Mesenchymal stem cell (in vitro differentiated cells and primary cell): ENCODE results near the gene SMAD1.
A peak's percentile ranks its signal among the peaks of the same experiment; 100 is the strongest.

Experiments
- DNase-seq: peaks from one replicate; pipeline ENCODE4 v3.0.0-alpha.2; 2013
- H2AFZ ChIP-seq: one replicate; pipeline ENCODE4 v1.6.1; 2013; ENCODE audit warnings: low read depth, mild to moderate bottlenecking, control low read depth, inconsistent platforms, low read length, moderate library complexity
- H2AK5ac ChIP-seq: 2 replicates; pipeline ENCODE4 v1.6.1; 2013; ENCODE audit warnings: low read length, moderate library complexity, mild to moderate bottlenecking, inconsistent platforms; ENCODE audit not compliant: severe bottlenecking
- H2BK120ac ChIP-seq: one replicate; pipeline ENCODE4 v1.6.1; 2013; ENCODE audit warnings: low read depth, mild to moderate bottlenecking, inconsistent platforms, low read length, moderate library complexity
- H2BK12ac ChIP-seq, 2 experiments: one replicate each; pipeline ENCODE4 v1.6.1; 2013; ENCODE audit warnings: inconsistent platforms in 2 of 2, low read length in 2 of 2, mild to moderate bottlenecking in 2 of 2, moderate library complexity in 2 of 2, control low read depth in 1 of 2
- H2BK15ac ChIP-seq: one replicate; pipeline ENCODE4 v1.6.1; 2013; ENCODE audit warnings: mild to moderate bottlenecking, low read depth, inconsistent platforms; ENCODE audit not compliant: poor library complexity, severe bottlenecking
- H2BK5ac ChIP-seq: 2 replicates; pipeline ENCODE4 v1.6.1; 2013; ENCODE audit warnings: low read depth, mild to moderate bottlenecking, low read length, control low read depth, inconsistent platforms; ENCODE audit not compliant: poor library complexity, severe bottlenecking
- H3K14ac ChIP-seq, 2 experiments: one replicate each; pipeline ENCODE4 v1.6.1; 2013; ENCODE audit warnings: inconsistent platforms in 2 of 2, low read length in 2 of 2, control low read depth in 1 of 2, mild to moderate bottlenecking in 1 of 2, moderate library complexity in 1 of 2
- H3K18ac ChIP-seq, 2 experiments: one replicate each; pipeline ENCODE4 v1.6.1; 2013; ENCODE audit warnings: inconsistent platforms in 2 of 2, low read length in 2 of 2, control low read depth in 1 of 2, low read depth in 1 of 2, mild to moderate bottlenecking in 1 of 2
- H3K23ac ChIP-seq, 2 experiments: one replicate each; pipeline ENCODE4 v1.6.1; 2013; ENCODE audit warnings: inconsistent platforms in 2 of 2, low read length in 2 of 2, mild to moderate bottlenecking in 2 of 2, moderate library complexity in 2 of 2, control low read depth in 1 of 2
- H3K27ac ChIP-seq: 2 replicates; pipeline ENCODE4 v1.5.1; 2013; ENCODE audit warnings: mild to moderate bottlenecking, moderate library complexity, low read length, control low read depth, inconsistent platforms; ENCODE audit not compliant: poor library complexity, severe bottlenecking
- H3K27me3 ChIP-seq, 2 experiments: 2 replicates each; pipeline versions ENCODE4 v1.6.1 to v1.7.0; 2013; ENCODE audit warnings: low read length in 2 of 2, mild to moderate bottlenecking in 2 of 2, moderate library complexity in 2 of 2, control low read depth in 1 of 2, inconsistent platforms in 1 of 2; ENCODE audit not compliant: control insufficient read depth in 1 of 2, insufficient read depth in 1 of 2
- H3K36me3 ChIP-seq, 2 experiments: 2 replicates each; pipeline versions ENCODE4 v1.6.1 to v1.7.0; 2013; ENCODE audit warnings: low read length in 2 of 2, control low read depth in 1 of 2, inconsistent platforms in 1 of 2, low read depth in 1 of 2, mild to moderate bottlenecking in 1 of 2; ENCODE audit not compliant: insufficient read depth in 2 of 2, control insufficient read depth in 1 of 2
- H3K4ac ChIP-seq, 2 experiments: one replicate each; pipeline ENCODE4 v1.6.1; 2013; ENCODE audit warnings: inconsistent platforms in 2 of 2, low read length in 2 of 2, mild to moderate bottlenecking in 2 of 2, moderate library complexity in 2 of 2, control low read depth in 1 of 2, low read depth in 1 of 2
- H3K4me1 ChIP-seq: 2 replicates; pipeline ENCODE4 v1.6.1; 2013; ENCODE audit warnings: low read depth, low read length, control low read depth; ENCODE audit not compliant: control insufficient read depth, insufficient read depth
- H3K4me2 ChIP-seq: 2 replicates; pipeline ENCODE4 v1.6.1; 2013; ENCODE audit warnings: low read length, mild to moderate bottlenecking, inconsistent platforms; ENCODE audit not compliant: poor library complexity, severe bottlenecking
- H3K4me3 ChIP-seq, 2 experiments: 2 replicates each; pipeline versions ENCODE4 v1.5.1 to v1.7.0; 2013; ENCODE audit warnings: low read length in 2 of 2, mild to moderate bottlenecking in 2 of 2, control low read depth in 1 of 2, low read depth in 1 of 2; ENCODE audit not compliant: insufficient read depth in 1 of 2
- H3K79me1 ChIP-seq: replicated peaks from 2 replicates; pipeline ENCODE4 v1.6.1; 2013; ENCODE audit warnings: mild to moderate bottlenecking, control low read depth, low read length, inconsistent platforms; ENCODE audit not compliant: poor library complexity, severe bottlenecking
- H3K9ac ChIP-seq: 2 replicates; pipeline ENCODE4 v1.7.0; 2013; ENCODE audit warnings: mild to moderate bottlenecking, low read length, moderate library complexity
- H3K9me3 ChIP-seq: 2 replicates; pipeline ENCODE4 v1.7.0; 2013; ENCODE audit warnings: mild to moderate bottlenecking, low read length; ENCODE audit not compliant: control insufficient read depth
- H4K8ac ChIP-seq: one replicate; pipeline ENCODE4 v1.6.1; 2013; ENCODE audit warnings: inconsistent platforms, mild to moderate bottlenecking, low read length, moderate library complexity
- H4K91ac ChIP-seq: one replicate; pipeline ENCODE4 v1.6.1; 2013; ENCODE audit warnings: mild to moderate bottlenecking, low read length, inconsistent platforms
- WGBS: methylation state at CpG from one replicate; pipeline ENCODE4 v1.1.7; 2013; ENCODE audit warnings: mixed read lengths; 5-methylcytosine and 5-hydroxymethylcytosine counted together

SMAD1 gene

GRCh38 chr4:145473203-145473602 is 8.4 kb upstream of the SMAD1 start:
- Histone ChIP-seq H3K4me3 (no peak overlapping the region), H4K91ac (no peak overlapping the region), H2BK120ac (no peak overlapping the region), H2AK5ac (no peak overlapping the region), H3K27ac (no peak overlapping the region), H2BK15ac (no peak overlapping the region), H2BK5ac (no peak overlapping the region), H3K4me2 (no peak overlapping the region), H4K8ac (no peak overlapping the region), H3K23ac (no peak overlapping the region), H3K9me3 (peaks cover 11% of the 10 kb centered on the region), H2BK12ac (no peak overlapping the region), H3K9ac (no peak overlapping the region), H3K18ac (no peak overlapping the region), H2AFZ (no peak overlapping the region), H3K4me1 (no peaks in the 10 kb centered on the region), H3K79me1 (no peaks in the 10 kb centered on the region), H3K4ac (no peak overlapping the region), H3K36me3 (no peaks in the 10 kb centered on the region), H3K27me3 (no peaks in the 10 kb centered on the region), H3K14ac (no peak overlapping the region)
- 76% methylated on average over 4 of the region's 4 CpGs for WGBS
- DNase-seq, result no peak

- no CpG with 5 or more reads among the region's 1 CpG for WGBS
- H3K14ac ChIP-seq, result no peak overlapping the region
- H3K79me1 ChIP-seq, result peaks cover 7% of the 10 kb centered on the region
- no peak overlapping the region for H2AK5ac ChIP-seq
- H4K8ac ChIP-seq, result no peak overlapping the region
- H3K4me2 ChIP-seq, result no peak overlapping the region
- no peak overlapping the region for H3K23ac ChIP-seq
- H3K36me3 ChIP-seq, result peaks cover 0 to 2% of the 10 kb centered on the region in 2 experiments
- no peak overlapping the region for H3K27ac ChIP-seq
- no peak for DNase-seq
- H2BK120ac ChIP-seq, result no peak overlapping the region
- peaks cover 2% of the 10 kb centered on the region for H3K4me1 ChIP-seq
- no peaks in the 10 kb centered on the region for H3K27me3 ChIP-seq
- H2BK15ac ChIP-seq, result no peak overlapping the region
- H3K18ac ChIP-seq, result no peak overlapping the region
- no peaks in the 10 kb centered on the region for H3K9me3 ChIP-seq
- no peak overlapping the region for H4K91ac ChIP-seq
- no peak overlapping the region for H3K9ac ChIP-seq
- no peak overlapping the region for H3K4me3 ChIP-seq
- no peak overlapping the region for H3K4ac ChIP-seq
- H2AFZ ChIP-seq, result no peak overlapping the region
- no peak overlapping the region for H2BK12ac ChIP-seq
- H2BK5ac ChIP-seq, result no peak overlapping the region
These were observed 1.4 kb upstream of the SMAD1 start for GRCh38 chr4:145480257-145480656.

GRCh38 chr4:145481942-145482208 is 222 bp downstream of the SMAD1 start:
- Histone ChIP-seq H3K4ac (peak overlapping the region; percentile 86 to 92), H2BK120ac (peak overlapping the region; percentile 99), H3K79me1 (peaks cover 7% of the 10 kb centered on the region), H2BK15ac (peak overlapping the region; percentile 99), H2AK5ac (no peak overlapping the region), H2BK5ac (peak overlapping the region; percentile 98), H3K4me3 (peak overlapping the region; percentile 94 to 95), H3K27me3 (no peaks in the 10 kb centered on the region), H3K23ac (peak overlapping the region in 1 of 2 experiments; percentile 72), H3K4me2 (no peak overlapping the region), H3K14ac (peak overlapping the region; percentile 96 to 98), H3K18ac (peak overlapping the region; percentile 93 to 99), H3K9me3 (no peaks in the 10 kb centered on the region), H4K8ac (peak overlapping the region; percentile 83), H3K4me1 (peaks cover 2% of the 10 kb centered on the region), H3K36me3 (peaks cover 0 to 2% of the 10 kb centered on the region in 2 experiments), H3K9ac (peak overlapping the region; percentile 93), H2AFZ (peak overlapping the region; percentile 57), H2BK12ac (peak overlapping the region in 1 of 2 experiments; percentile 89), H4K91ac (peak overlapping the region; percentile 91), H3K27ac (no peak overlapping the region)
- DNase-seq, result no peak
- 0% methylated on average over 15 of the region's 42 CpGs for WGBS

- Histone ChIP-seq H3K4me1 (peaks cover 2% of the 10 kb centered on the region), H2BK5ac (peak overlapping the region; percentile 98), H3K36me3 (peaks cover 0 to 2% of the 10 kb centered on the region in 2 experiments), H3K79me1 (peaks cover 7% of the 10 kb centered on the region), H3K18ac (peak overlapping the region; percentile 93 to 99), H4K8ac (peak overlapping the region; percentile 83), H3K14ac (peak overlapping the region; percentile 96 to 98), H2BK120ac (peak overlapping the region; percentile 99), H2AFZ (peak overlapping the region; percentile 46), H2BK12ac (peak overlapping the region; percentile 45 to 89), H3K9me3 (no peaks in the 10 kb centered on the region), H3K4ac (peak overlapping the region; percentile 86 to 92), H3K27ac (peak overlapping the region; percentile 79), H3K4me3 (peak overlapping the region; percentile 94 to 95), H3K27me3 (no peaks in the 10 kb centered on the region), H4K91ac (peak overlapping the region; percentile 91), H2BK15ac (peak overlapping the region; percentile 99), H3K23ac (peak overlapping the region in 1 of 2 experiments; percentile 72), H3K9ac (peak overlapping the region; percentile 93), H2AK5ac (no peak overlapping the region), H3K4me2 (peak overlapping the region; percentile 62)
- DNase-seq, result peak; percentile 89
- under 1% methylated on average over 60 of the region's 73 CpGs for WGBS
These were observed 770 bp downstream of the SMAD1 start for GRCh38 chr4:145482209-145483037.
